Progenitor cell of endocrine pancreas (in vitro differentiated cells): Measurements from ENCODE around the gene KAZN. TPM values are rescaled to one million over a fixed set of nuclear protein-coding genes. Genes with fewer than 3 reads are reported as not detected.
A peak's percentile ranks its signal among the peaks of the same experiment; 100 is the strongest.

Experiments
- DNase-seq: peaks from one replicate; pipeline ENCODE4 v3.0.0; 2021; ENCODE audit warnings: low spot score; ENCODE audit not compliant: unreplicated experiment
- H3K27ac Mint-ChIP-seq: 2 replicates; pipeline ENCODE4 v1.8.0; 2021; ENCODE audit warnings: mild to moderate bottlenecking, moderate library complexity, mixed read lengths
- H3K27me3 Mint-ChIP-seq: 2 replicates; pipeline ENCODE4 v1.8.0; 2021; ENCODE audit warnings: mixed read lengths
- H3K36me3 Mint-ChIP-seq: 2 replicates; pipeline ENCODE4 v1.8.0; 2022; ENCODE audit warnings: mixed read lengths; ENCODE audit not compliant: insufficient read depth
- H3K4me1 Mint-ChIP-seq: 2 replicates; pipeline ENCODE4 v1.8.0; 2021; ENCODE audit warnings: low read depth, mixed read lengths
- H3K4me3 Mint-ChIP-seq: 2 replicates; pipeline ENCODE4 v1.8.0; 2021; ENCODE audit warnings: low read depth, mild to moderate bottlenecking, moderate library complexity, mixed read lengths
- H3K9me3 Mint-ChIP-seq: 2 replicates; pipeline ENCODE4 v1.8.0; 2021; ENCODE audit warnings: low read depth, mixed read lengths
- total RNA-seq: library from RNA; stranded (reverse); gene quantifications from 2 replicates; pipeline ENCODE4 v1.2.1, GENCODE V29; 2021
- TF ChIP-seq, protein P1 (sequence below): fragments of 200-600 bp; sonication (generic); IDR thresholded peaks from one replicate; pipeline ENCODE4 v1.5.0; 2021; ENCODE audit warnings: antibody characterized with exemption, mild to moderate bottlenecking; ENCODE audit not compliant: unreplicated experiment

The KAZN gene
- total RNA-seq, 1 donor from 2014 or later: 12.9 TPM

- Mint-ChIP-seq H3K27me3 (no peaks in the 10 kb centered on the region), H3K27ac (peak overlapping the region; percentile 53), H3K9me3 (no peaks in the 10 kb centered on the region), H3K4me3 (no peak overlapping the region), H3K36me3 (no peaks in the 10 kb centered on the region), H3K4me1 (peaks cover 40% of the 10 kb centered on the region)
- TF ChIP-seq, protein P1, sequence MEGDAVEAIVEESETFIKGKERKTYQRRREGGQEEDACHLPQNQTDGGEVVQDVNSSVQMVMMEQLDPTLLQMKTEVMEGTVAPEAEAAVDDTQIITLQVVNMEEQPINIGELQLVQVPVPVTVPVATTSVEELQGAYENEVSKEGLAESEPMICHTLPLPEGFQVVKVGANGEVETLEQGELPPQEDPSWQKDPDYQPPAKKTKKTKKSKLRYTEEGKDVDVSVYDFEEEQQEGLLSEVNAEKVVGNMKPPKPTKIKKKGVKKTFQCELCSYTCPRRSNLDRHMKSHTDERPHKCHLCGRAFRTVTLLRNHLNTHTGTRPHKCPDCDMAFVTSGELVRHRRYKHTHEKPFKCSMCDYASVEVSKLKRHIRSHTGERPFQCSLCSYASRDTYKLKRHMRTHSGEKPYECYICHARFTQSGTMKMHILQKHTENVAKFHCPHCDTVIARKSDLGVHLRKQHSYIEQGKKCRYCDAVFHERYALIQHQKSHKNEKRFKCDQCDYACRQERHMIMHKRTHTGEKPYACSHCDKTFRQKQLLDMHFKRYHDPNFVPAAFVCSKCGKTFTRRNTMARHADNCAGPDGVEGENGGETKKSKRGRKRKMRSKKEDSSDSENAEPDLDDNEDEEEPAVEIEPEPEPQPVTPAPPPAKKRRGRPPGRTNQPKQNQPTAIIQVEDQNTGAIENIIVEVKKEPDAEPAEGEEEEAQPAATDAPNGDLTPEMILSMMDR: no peak
- no peak for DNase-seq
Observed at GRCh38 chr1:14780271-14780670, 181.8 kb downstream of the KAZN start.

- Mint-ChIP-seq H3K36me3 (no peaks in the 10 kb centered on the region), H3K27me3 (no peaks in the 10 kb centered on the region), H3K9me3 (no peaks in the 10 kb centered on the region), H3K4me1 (peaks cover 49% of the 10 kb centered on the region), H3K4me3 (no peak overlapping the region), H3K27ac (no peak overlapping the region)
- TF ChIP-seq, protein P1: no peak
- no peak for DNase-seq
Observed at GRCh38 chr1:14781811-14782210, 183.3 kb downstream of the KAZN start.

DNA sequence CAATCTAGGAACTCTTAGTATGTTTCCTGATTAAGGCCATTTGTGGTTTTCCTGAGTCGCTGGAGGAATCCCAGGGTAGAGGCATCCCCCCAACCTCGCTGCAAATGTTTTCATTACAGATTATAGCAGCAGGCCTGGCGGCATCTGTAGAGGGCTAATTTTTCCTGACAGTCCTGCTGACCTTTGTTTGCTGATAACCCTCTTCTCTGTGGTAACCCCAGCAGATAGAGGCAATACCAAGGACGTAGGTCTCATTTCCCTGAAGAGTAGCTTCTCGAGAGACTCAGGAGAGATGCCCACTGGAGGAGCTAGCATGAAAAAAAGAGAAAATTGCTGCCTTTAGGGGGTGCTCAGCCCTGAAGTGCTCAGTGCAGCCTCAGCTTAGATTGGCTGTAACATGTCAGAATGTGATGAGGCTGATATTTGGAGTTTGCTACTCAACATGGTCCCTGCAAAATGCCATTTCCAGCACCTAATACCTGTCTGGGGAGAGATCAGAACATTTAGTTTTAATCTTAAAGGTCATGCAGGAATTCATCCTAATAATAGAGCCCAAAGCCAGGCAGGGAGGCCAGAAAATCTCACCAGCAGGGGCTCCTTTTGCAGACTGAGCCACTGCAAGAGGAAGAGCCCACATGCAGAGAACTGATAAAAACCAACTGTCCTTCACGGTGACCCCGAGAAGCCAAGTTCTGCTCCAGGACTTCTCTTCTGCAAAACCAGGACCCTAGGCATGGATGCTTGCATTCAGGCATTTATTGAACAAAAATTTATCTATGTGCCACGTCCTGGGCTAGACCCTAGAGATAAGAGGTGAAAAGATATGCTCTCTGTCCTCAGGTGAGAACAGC is 184.5 kb downstream of the KAZN start:
- Mint-ChIP-seq H3K4me1 (peaks cover 59% of the 10 kb centered on the region), H3K27me3 (no peaks in the 10 kb centered on the region), H3K36me3 (no peaks in the 10 kb centered on the region), H3K9me3 (no peaks in the 10 kb centered on the region), H3K4me3 (no peak overlapping the region), H3K27ac (peak overlapping the region; percentile 21)
- no peak for DNase-seq
- TF ChIP-seq, protein P1: no peak

- H3K27me3 Mint-ChIP-seq: no peaks in the 10 kb centered on the region
- no peak overlapping the region for H3K4me3 Mint-ChIP-seq
- TF ChIP-seq, protein P1: no peak
- peaks cover 62% of the 10 kb centered on the region for H3K4me1 Mint-ChIP-seq
- peak overlapping the region; percentile 21 for H3K27ac Mint-ChIP-seq
- DNase-seq: no peak
- no peaks in the 10 kb centered on the region for H3K9me3 Mint-ChIP-seq
- H3K36me3 Mint-ChIP-seq: no peaks in the 10 kb centered on the region
Observed at GRCh38 chr1:14783592-14783886, 185.1 kb downstream of the KAZN start.

- Mint-ChIP-seq H3K27me3 (no peaks in the 10 kb centered on the region), H3K4me3 (no peak overlapping the region), H3K9me3 (no peaks in the 10 kb centered on the region), H3K27ac (no peak overlapping the region), H3K4me1 (peaks cover 53% of the 10 kb centered on the region), H3K36me3 (no peaks in the 10 kb centered on the region)
- no peak for DNase-seq
- TF ChIP-seq, protein P1: no peak
Observed at GRCh38 chr1:14784790-14785773, 186.6 kb downstream of the KAZN start.
